Erythroblast (primary cell): ENCODE data around the gene PCBP3.

Experiments used
- DNase-seq, 2 experiments: peaks; one replicate each; lab custom pipeline; 2025; lab: John Stamatoyannopoulos, UW
- GATA1 ChIP-seq: IDR thresholded peaks from 2 replicates; pipeline ENCODE4 v1.6.1; 2011; ENCODE audit warnings: low read depth, mild to moderate bottlenecking, control low read depth, low read length, moderate library complexity
- POLR2A ChIP-seq: IDR thresholded peaks from 2 replicates; pipeline ENCODE4 v1.6.1; 2011; ENCODE audit warnings: mild to moderate bottlenecking, low read length

PCBP3 gene

GRCh38 chr21:45865106-45865835, 221.7 kb downstream of the PCBP3 start:
- no peak for TF ChIP-seq GATA1
- no peak for TF ChIP-seq POLR2A
- DNase-seq, result no peak

GRCh38 chr21:45866551-45866950, 223.0 kb downstream of the PCBP3 start:
- no peak for DNase-seq
- TF ChIP-seq POLR2A (no peak), GATA1 (no peak)

GRCh38 chr21:45867041-45867666, 223.6 kb downstream of the PCBP3 start:
- TF ChIP-seq POLR2A, result no peak
- TF ChIP-seq GATA1, result no peak
- DNase-seq, result no peak

- TF ChIP-seq POLR2A (no peak), GATA1 (no peak)
- DNase-seq, result no peak
These were observed 224.2 kb downstream of the PCBP3 start for GRCh38 chr21:45867671-45868081.

- no peak for TF ChIP-seq GATA1
- TF ChIP-seq POLR2A, result no peak
- no peak for DNase-seq
These were observed 224.6 kb downstream of the PCBP3 start for GRCh38 chr21:45868086-45868485.

GRCh38 chr21:45868488-45868887, 225.0 kb downstream of the PCBP3 start:
- DNase-seq, result no peak
- TF ChIP-seq POLR2A, result no peak
- TF ChIP-seq GATA1, result no peak

- DNase-seq, result no peak
- TF ChIP-seq GATA1 (no peak), POLR2A (no peak)
These were observed 225.8 kb downstream of the PCBP3 start for GRCh38 chr21:45869121-45870007.

- TF ChIP-seq GATA1, result no peak
- no peak for TF ChIP-seq POLR2A
- no peak for DNase-seq
These were observed 226.9 kb downstream of the PCBP3 start for GRCh38 chr21:45870421-45870820.

- TF ChIP-seq GATA1, result no peak
- TF ChIP-seq POLR2A, result no peak
- DNase-seq, result no peak
These were observed 227.5 kb downstream of the PCBP3 start for GRCh38 chr21:45870851-45871615.

GRCh38 chr21:45871616-45872236, 228.2 kb downstream of the PCBP3 start:
- TF ChIP-seq GATA1, result no peak
- TF ChIP-seq POLR2A, result no peak
- no peak for DNase-seq

- no peak for DNase-seq
- TF ChIP-seq GATA1, result no peak
- TF ChIP-seq POLR2A, result no peak
These were observed 228.9 kb downstream of the PCBP3 start for GRCh38 chr21:45872471-45872870.

GRCh38 chr21:45872902-45873301, 229.4 kb downstream of the PCBP3 start:
- DNase-seq, result no peak
- TF ChIP-seq GATA1 (no peak), POLR2A (no peak)

GRCh38 chr21:45873418-45873817, 229.9 kb downstream of the PCBP3 start:
- DNase-seq, result no peak
- TF ChIP-seq POLR2A, result no peak
- no peak for TF ChIP-seq GATA1
